ENCODE data around the gene CAMK2B.

The CAMK2B gene

GRCh38 chr7:44335184-44335583, 9.8 kb upstream of the CAMK2B start:
- no peak for TF ChIP-seq CTCF (IDR thresholded peaks at IDR 0.05; ENCODE audit: unreplicated experiment in 3 of 3)
- no peak overlapping the region for H3K4me3 Mint-ChIP-seq

GRCh38 chr7:44334734-44335097, 9.3 kb upstream of the CAMK2B start:
- peaks cover 11% of the 10 kb centered on the region for H3K27me3 Mint-ChIP-seq (ENCODE audit: low read depth)
- no peak overlapping the region for H3K27ac Mint-ChIP-seq
- peaks cover 21% of the 10 kb centered on the region for H3K4me1 Mint-ChIP-seq
- TF ChIP-seq CTCF (IDR thresholded peaks at IDR 0.05; ENCODE audit: unreplicated experiment in 3 of 3), result no peak
- H3K36me3 Mint-ChIP-seq (ENCODE audit: low read depth), result no peaks in the 10 kb centered on the region
- H3K9me3 Mint-ChIP-seq, result peaks cover 8% of the 10 kb centered on the region
- no peak overlapping the region for H3K4me3 Mint-ChIP-seq

More at GRCh38 chr7:44335184-44335583, 9.8 kb upstream of the CAMK2B start:
- H3K27me3 Mint-ChIP-seq (ENCODE audit: low read depth), result peaks cover 11% of the 10 kb centered on the region
- H3K36me3 Mint-ChIP-seq (ENCODE audit: low read depth), result no peaks in the 10 kb centered on the region
- no peak overlapping the region for H3K27ac Mint-ChIP-seq
- peaks cover 8% of the 10 kb centered on the region for H3K9me3 Mint-ChIP-seq
- H3K4me1 Mint-ChIP-seq, result peaks cover 21% of the 10 kb centered on the region

GRCh38 chr7:44333911-44334733, 8.7 kb upstream of the CAMK2B start:
- Mint-ChIP-seq H3K27me3 (ENCODE audit: low read depth) (peaks cover 12% of the 10 kb centered on the region), H3K27ac (peak overlapping the region; percentile 7 to 75 (median 63)), H3K36me3 (ENCODE audit: low read depth) (no peaks in the 10 kb centered on the region), H3K4me1 (peaks cover 21% of the 10 kb centered on the region), H3K4me3 (peak overlapping the region in 1 of 3 experiments; percentile 14), H3K9me3 (peaks cover 8% of the 10 kb centered on the region)
- no peak for TF ChIP-seq CTCF (IDR thresholded peaks at IDR 0.05; ENCODE audit: unreplicated experiment in 3 of 3)

- Mint-ChIP-seq H3K4me1 (peaks cover 21% of the 10 kb centered on the region), H3K27ac (peak overlapping the region in 2 of 3 experiments; percentile 2 to 12), H3K4me3 (peak overlapping the region in 1 of 3 experiments; percentile 15), H3K9me3 (peaks cover 4% of the 10 kb centered on the region), H3K36me3 (ENCODE audit: low read depth) (no peaks in the 10 kb centered on the region), H3K27me3 (ENCODE audit: low read depth) (peaks cover 27% of the 10 kb centered on the region)
- TF ChIP-seq CTCF (IDR thresholded peaks at IDR 0.05; ENCODE audit: unreplicated experiment in 3 of 3), result no peak
These were observed 6.3 kb upstream of the CAMK2B start for GRCh38 chr7:44331682-44332081.

- no peaks in the 10 kb centered on the region for H3K9me3 Mint-ChIP-seq
- TF ChIP-seq CTCF (IDR thresholded peaks at IDR 0.05; ENCODE audit: unreplicated experiment in 3 of 3), result no peak
- peaks cover 32% of the 10 kb centered on the region for H3K27me3 Mint-ChIP-seq (ENCODE audit: low read depth)
- H3K36me3 Mint-ChIP-seq (ENCODE audit: low read depth), result no peaks in the 10 kb centered on the region
- peaks cover 26% of the 10 kb centered on the region for H3K4me1 Mint-ChIP-seq
- no peak overlapping the region for H3K27ac Mint-ChIP-seq
- H3K4me3 Mint-ChIP-seq, result peak overlapping the region in 1 of 3 experiments; percentile 32
These were observed 4.9 kb upstream of the CAMK2B start for GRCh38 chr7:44330331-44330730.

- no peaks in the 10 kb centered on the region for H3K36me3 Mint-ChIP-seq (ENCODE audit: low read depth)
- peaks cover 32% of the 10 kb centered on the region for H3K27me3 Mint-ChIP-seq (ENCODE audit: low read depth)
- TF ChIP-seq CTCF (IDR thresholded peaks at IDR 0.05; ENCODE audit: unreplicated experiment in 3 of 3), result no peak
- no peaks in the 10 kb centered on the region for H3K9me3 Mint-ChIP-seq
- H3K4me3 Mint-ChIP-seq, result no peak overlapping the region
- no peak overlapping the region for H3K27ac Mint-ChIP-seq
- H3K4me1 Mint-ChIP-seq, result peaks cover 26% of the 10 kb centered on the region
These were observed 4.5 kb upstream of the CAMK2B start for GRCh38 chr7:44329888-44330287.
